Stimulated activated CD4-positive, alpha-beta T cell treated with anti-CD3 and anti-CD28 coated beads, Interleukin-2, amount 100 ng/mL, for 4 hours (primary cell): ENCODE data around the gene EPHB6.

ENCODE experiments used
- DNase-seq: peaks from one replicate; pipeline ENCODE4 v3.0.0-alpha.2; 2020; ENCODE audit warnings: low read depth

EPHB6 gene

GRCh38 chr7:142880876-142881505, 26.1 kb downstream of the EPHB6 start:
- peak; percentile 19 for DNase-seq

- DNase-seq = no peak
Measured at GRCh38 chr7:142881586-142882337, 26.9 kb downstream of the EPHB6 start.

GRCh38 chr7:142882338-142882678, 27.4 kb downstream of the EPHB6 start:
- DNase-seq = no peak

GRCh38 chr7:142883145-142883544, 28.3 kb downstream of the EPHB6 start:
- no peak for DNase-seq

GRCh38 chr7:142883571-142884285, 28.9 kb downstream of the EPHB6 start:
- no peak for DNase-seq

GRCh38 chr7:142884286-142884640, 29.4 kb downstream of the EPHB6 start:
- DNase-seq = no peak

GRCh38 chr7:142885311-142886230, 30.7 kb downstream of the EPHB6 start, which contains the start of gene TRPV6:
TRPV6 (minus strand) TSS chr7:142885745.
- DNase-seq = no peak

- no peak for DNase-seq
Measured at GRCh38 chr7:142886866-142887265, 32.0 kb downstream of the EPHB6 start.

- DNase-seq = no peak
Measured at GRCh38 chr7:142887282-142888015, 32.6 kb downstream of the EPHB6 start.

- no peak for DNase-seq
Measured at GRCh38 chr7:142889816-142890215, 34.9 kb downstream of the EPHB6 start.

GRCh38 chr7:142890874-142891485, 36.1 kb downstream of the EPHB6 start:
- no peak for DNase-seq

- DNase-seq = no peak
Measured at GRCh38 chr7:142891490-142892082, 36.7 kb downstream of the EPHB6 start.

GRCh38 chr7:142892951-142893350, 38.1 kb downstream of the EPHB6 start:
- DNase-seq = no peak

- no peak for DNase-seq
Measured at GRCh38 chr7:142894112-142894984, 39.5 kb downstream of the EPHB6 start.

- DNase-seq = no peak
Measured at GRCh38 chr7:142894985-142895593, 40.2 kb downstream of the EPHB6 start.

GRCh38 chr7:142896151-142896550, 41.3 kb downstream of the EPHB6 start:
- DNase-seq = no peak

GRCh38 chr7:142896741-142897379, 42.0 kb downstream of the EPHB6 start:
- DNase-seq = no peak

GRCh38 chr7:142897691-142898090, 42.8 kb downstream of the EPHB6 start:
- DNase-seq = no peak
